ENCODE data around the gene PSMB10.

Gene PSMB10

DNA sequence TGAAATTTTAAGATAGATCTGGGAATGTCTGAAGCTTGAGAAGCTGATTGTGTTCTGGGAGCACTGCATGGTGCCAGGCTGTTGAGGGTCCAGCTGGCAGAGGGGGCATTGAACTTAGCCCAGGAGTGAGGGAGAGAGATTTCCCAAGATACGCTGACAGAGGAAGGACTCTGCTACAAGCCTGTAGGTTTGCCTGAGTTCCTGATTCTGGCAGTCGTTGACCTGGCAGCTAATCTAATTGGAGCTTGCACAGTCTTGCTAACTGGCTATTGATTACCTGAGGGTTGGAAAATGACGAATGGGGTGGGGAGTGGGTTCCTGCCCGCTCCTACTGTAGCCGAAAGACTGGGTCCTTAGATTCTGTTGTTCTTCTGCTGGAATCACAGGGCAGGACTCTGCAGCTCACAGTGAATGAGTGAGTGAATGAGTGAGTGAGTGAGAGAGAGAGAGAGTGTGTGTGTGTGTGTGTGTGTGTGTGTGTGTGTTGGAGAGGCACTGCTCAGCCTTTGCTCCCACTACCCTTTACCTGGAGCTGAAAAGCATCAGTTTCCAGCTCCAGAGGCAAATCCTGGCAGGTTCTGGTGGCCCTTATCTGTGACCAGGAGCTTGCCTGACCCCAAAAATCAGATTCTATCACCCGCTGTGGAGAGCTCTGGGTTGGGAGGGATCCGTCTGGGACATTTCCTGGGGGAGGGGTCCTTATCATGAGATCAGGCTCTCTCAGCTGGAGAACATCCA is 21.7 kb downstream of the PSMB10 start:
- Histone ChIP-seq H3K4me2 (ENCODE audit: low read depth, low read length, poor library complexity, severe bottlenecking) (no peak overlapping the region), H3K9me2 (replicated peaks; ENCODE audit: low read depth, low read length) (no peaks in the 10 kb centered on the region), H3K27me3 (ENCODE audit: insufficient read depth, low read length, poor library complexity, severe bottlenecking) (no peaks in the 10 kb centered on the region), H3K4me1 (ENCODE audit: insufficient read depth, low read length, poor library complexity, severe bottlenecking) (peaks cover 10% of the 10 kb centered on the region), H3K79me2 (ENCODE audit: insufficient read depth, low read length) (no peaks in the 10 kb centered on the region), H3K36me3 (ENCODE audit: insufficient read depth, low read length) (no peaks in the 10 kb centered on the region), H4K20me1 (ENCODE audit: insufficient read depth, low read length, poor library complexity, severe bottlenecking) (no peaks in the 10 kb centered on the region), H3K9ac (ENCODE audit: low read depth, low read length, poor library complexity, severe bottlenecking) (no peak overlapping the region), H3F3A (ENCODE audit: low read depth) (no peaks in the 10 kb centered on the region), H3K4me3 (ENCODE audit: low read length, poor library complexity, severe bottlenecking) (no peak overlapping the region), H3K9me3 (ENCODE audit: insufficient read depth, low read depth, low read length) (no peaks in the 10 kb centered on the region), H2AFZ (ENCODE audit: low read length) (no peak overlapping the region)
- TF ChIP-seq EZH2phosphoT487 (IDR thresholded peaks at IDR 0.05; ENCODE audit: borderline replicate concordance), result no peak
- TF ChIP-seq, protein P1, sequence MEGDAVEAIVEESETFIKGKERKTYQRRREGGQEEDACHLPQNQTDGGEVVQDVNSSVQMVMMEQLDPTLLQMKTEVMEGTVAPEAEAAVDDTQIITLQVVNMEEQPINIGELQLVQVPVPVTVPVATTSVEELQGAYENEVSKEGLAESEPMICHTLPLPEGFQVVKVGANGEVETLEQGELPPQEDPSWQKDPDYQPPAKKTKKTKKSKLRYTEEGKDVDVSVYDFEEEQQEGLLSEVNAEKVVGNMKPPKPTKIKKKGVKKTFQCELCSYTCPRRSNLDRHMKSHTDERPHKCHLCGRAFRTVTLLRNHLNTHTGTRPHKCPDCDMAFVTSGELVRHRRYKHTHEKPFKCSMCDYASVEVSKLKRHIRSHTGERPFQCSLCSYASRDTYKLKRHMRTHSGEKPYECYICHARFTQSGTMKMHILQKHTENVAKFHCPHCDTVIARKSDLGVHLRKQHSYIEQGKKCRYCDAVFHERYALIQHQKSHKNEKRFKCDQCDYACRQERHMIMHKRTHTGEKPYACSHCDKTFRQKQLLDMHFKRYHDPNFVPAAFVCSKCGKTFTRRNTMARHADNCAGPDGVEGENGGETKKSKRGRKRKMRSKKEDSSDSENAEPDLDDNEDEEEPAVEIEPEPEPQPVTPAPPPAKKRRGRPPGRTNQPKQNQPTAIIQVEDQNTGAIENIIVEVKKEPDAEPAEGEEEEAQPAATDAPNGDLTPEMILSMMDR (conservative IDR thresholded peaks at IDR 0.05; ENCODE audit: low read length), result no peak

DNA sequence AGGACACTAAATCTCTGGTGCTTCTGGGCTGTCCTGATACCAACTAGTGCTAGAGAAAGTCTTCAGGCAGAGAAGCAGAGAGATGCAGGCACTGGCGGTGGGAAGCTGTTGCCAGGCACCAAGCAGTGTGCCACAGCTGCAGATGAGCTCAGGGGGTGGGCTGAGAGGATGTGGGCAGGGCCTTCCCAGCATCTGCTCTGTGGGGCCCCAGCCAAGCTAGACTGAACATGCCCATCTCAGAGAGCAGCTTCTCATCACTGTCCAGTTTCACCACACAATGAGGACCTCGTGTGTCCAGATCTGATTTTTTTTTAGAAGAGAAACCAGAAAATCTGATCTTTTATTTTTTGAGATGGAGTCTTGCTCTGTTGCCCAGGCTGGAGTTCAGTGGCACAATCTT is 26.5 kb downstream of the PSMB10 start:
- H3K27me3 ChIP-seq (ENCODE audit: insufficient read depth, low read length, poor library complexity, severe bottlenecking), result no peaks in the 10 kb centered on the region
- H3K79me2 ChIP-seq (ENCODE audit: insufficient read depth, low read length), result no peaks in the 10 kb centered on the region
- no peak overlapping the region for H2AFZ ChIP-seq (ENCODE audit: low read length)
- no peak overlapping the region for H3K4me2 ChIP-seq (ENCODE audit: low read depth, low read length, poor library complexity, severe bottlenecking)
- H4K20me1 ChIP-seq (ENCODE audit: insufficient read depth, low read length, poor library complexity, severe bottlenecking), result no peaks in the 10 kb centered on the region
- H3K9me2 ChIP-seq (replicated peaks; ENCODE audit: low read depth, low read length), result no peaks in the 10 kb centered on the region
- no peak overlapping the region for H3K4me3 ChIP-seq (ENCODE audit: low read length, poor library complexity, severe bottlenecking)
- no peaks in the 10 kb centered on the region for H3F3A ChIP-seq (ENCODE audit: low read depth)
- H3K9me3 ChIP-seq (ENCODE audit: insufficient read depth, low read depth, low read length), result no peaks in the 10 kb centered on the region
- no peak for TF ChIP-seq EZH2phosphoT487 (IDR thresholded peaks at IDR 0.05; ENCODE audit: borderline replicate concordance)
- TF ChIP-seq, protein P1 (conservative IDR thresholded peaks at IDR 0.05; ENCODE audit: low read length), result 0 out of 2 replicates have a peak, but pooled peaks have one; percentile 11
- H3K9ac ChIP-seq (ENCODE audit: low read depth, low read length, poor library complexity, severe bottlenecking), result peak overlapping the region; percentile 62
- H3K36me3 ChIP-seq (ENCODE audit: insufficient read depth, low read length), result peaks cover 5% of the 10 kb centered on the region; the same call in 1 of the 2 replicates
- peaks cover 10% of the 10 kb centered on the region for H3K4me1 ChIP-seq (ENCODE audit: insufficient read depth, low read length, poor library complexity, severe bottlenecking)

DNA sequence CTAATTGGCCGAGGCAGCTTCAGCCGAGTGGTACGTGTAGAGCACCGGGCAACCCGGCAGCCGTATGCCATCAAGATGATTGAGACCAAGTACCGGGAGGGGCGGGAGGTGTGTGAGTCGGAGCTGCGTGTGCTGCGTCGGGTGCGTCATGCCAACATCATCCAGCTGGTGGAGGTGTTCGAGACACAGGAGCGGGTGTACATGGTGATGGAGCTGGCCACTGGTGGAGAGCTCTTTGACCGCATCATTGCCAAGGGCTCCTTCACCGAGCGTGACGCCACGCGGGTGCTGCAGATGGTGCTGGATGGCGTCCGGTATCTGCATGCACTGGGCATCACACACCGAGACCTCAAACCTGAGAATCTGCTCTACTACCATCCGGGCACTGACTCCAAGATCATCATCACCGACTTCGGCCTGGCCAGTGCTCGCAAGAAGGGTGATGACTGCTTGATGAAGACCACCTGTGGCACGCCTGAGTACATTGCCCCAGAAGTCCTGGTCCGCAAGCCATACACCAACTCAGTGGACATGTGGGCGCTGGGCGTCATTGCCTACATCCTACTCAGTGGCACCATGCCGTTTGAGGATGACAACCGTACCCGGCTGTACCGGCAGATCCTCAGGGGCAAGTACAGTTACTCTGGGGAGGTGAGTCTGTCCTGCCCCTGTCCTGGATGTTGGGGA is 27.5 kb downstream of the PSMB10 start:
- H3K4me3 ChIP-seq (ENCODE audit: low read length, poor library complexity, severe bottlenecking), result no peak overlapping the region
- H3K36me3 ChIP-seq (ENCODE audit: insufficient read depth, low read length), result peaks cover 5% of the 10 kb centered on the region; the same call in 1 of the 2 replicates
- H3K4me1 ChIP-seq (ENCODE audit: insufficient read depth, low read length, poor library complexity, severe bottlenecking), result peaks cover 10% of the 10 kb centered on the region
- H3K27me3 ChIP-seq (ENCODE audit: insufficient read depth, low read length, poor library complexity, severe bottlenecking), result no peaks in the 10 kb centered on the region
- TF ChIP-seq, protein P1 (conservative IDR thresholded peaks at IDR 0.05; ENCODE audit: low read length), result no peak
- no peak for TF ChIP-seq EZH2phosphoT487 (IDR thresholded peaks at IDR 0.05; ENCODE audit: borderline replicate concordance)
- H4K20me1 ChIP-seq (ENCODE audit: insufficient read depth, low read length, poor library complexity, severe bottlenecking), result no peaks in the 10 kb centered on the region
- no peak overlapping the region for H3K4me2 ChIP-seq (ENCODE audit: low read depth, low read length, poor library complexity, severe bottlenecking)
- H3K9me2 ChIP-seq (replicated peaks; ENCODE audit: low read depth, low read length), result no peaks in the 10 kb centered on the region
- no peak overlapping the region for H3K9ac ChIP-seq (ENCODE audit: low read depth, low read length, poor library complexity, severe bottlenecking)
- H3F3A ChIP-seq (ENCODE audit: low read depth), result no peaks in the 10 kb centered on the region
- H2AFZ ChIP-seq (ENCODE audit: low read length), result no peak overlapping the region
- no peaks in the 10 kb centered on the region for H3K79me2 ChIP-seq (ENCODE audit: insufficient read depth, low read length)
- no peaks in the 10 kb centered on the region for H3K9me3 ChIP-seq (ENCODE audit: insufficient read depth, low read depth, low read length)

Measured in Loucy (cell line).